ENCODE results near the gene RELL1.

Gene RELL1

DNA sequence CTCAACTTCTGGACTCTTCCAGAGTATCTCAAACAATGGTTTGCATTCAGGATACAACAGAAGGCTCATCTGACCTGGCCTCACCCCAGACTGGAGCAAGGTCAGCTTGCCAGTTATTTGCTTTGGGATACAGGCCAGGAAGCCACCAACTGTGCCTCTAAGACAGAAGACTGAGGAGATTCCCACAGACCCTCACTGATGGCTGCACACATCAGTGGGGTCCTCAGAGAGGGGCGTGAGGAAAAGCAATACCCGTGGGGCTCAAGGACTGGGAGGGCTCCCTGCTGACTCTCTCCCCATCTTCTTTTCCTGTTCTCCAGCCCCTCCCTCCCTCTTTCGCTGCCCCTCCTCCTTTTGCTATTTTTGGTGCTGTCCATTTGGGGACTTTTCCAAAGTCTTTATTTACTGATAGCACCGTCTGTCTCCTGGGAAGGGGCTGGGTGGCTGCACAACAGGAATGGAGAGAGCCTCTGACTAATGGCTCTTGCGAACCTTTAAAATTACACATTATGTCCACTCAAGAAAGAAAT lies 23.2 kb downstream of the RELL1 start:
- POLR2A ChIA-PET, result no interaction called here
- Histone ChIP-seq H3K4me1 (ENCODE audit: control insufficient read depth, insufficient read depth, low read length) (peaks cover 3% of the 10 kb centered on the region), H3K4me3 (ENCODE audit: low read depth, low read length) (no peak overlapping the region), H3K9me3 (ENCODE audit: control insufficient read depth, insufficient read depth, low read depth, low read length) (no peaks in the 10 kb centered on the region), H3K27ac (ENCODE audit: extremely low read depth, low read depth, low read length) (no peak overlapping the region), H3K36me3 (ENCODE audit: control insufficient read depth in 2 of 2, insufficient read depth in 1 of 2, low read length in 2 of 2) (no peaks in the 10 kb centered on the region)
- TF ChIP-seq BCL11A (tag by site-specific recombination; IDR thresholded peaks at IDR 0.05; ENCODE audit: low read depth) (no peak), ZFP37 (tag by site-specific recombination; IDR thresholded peaks at IDR 0.05) (no peak), ZNF48 (tag by site-specific recombination; IDR thresholded peaks at IDR 0.05) (no peak), ZNF837 (tag by site-specific recombination; IDR thresholded peaks at IDR 0.05) (no peak)
- TF ChIP-seq, protein P1, sequence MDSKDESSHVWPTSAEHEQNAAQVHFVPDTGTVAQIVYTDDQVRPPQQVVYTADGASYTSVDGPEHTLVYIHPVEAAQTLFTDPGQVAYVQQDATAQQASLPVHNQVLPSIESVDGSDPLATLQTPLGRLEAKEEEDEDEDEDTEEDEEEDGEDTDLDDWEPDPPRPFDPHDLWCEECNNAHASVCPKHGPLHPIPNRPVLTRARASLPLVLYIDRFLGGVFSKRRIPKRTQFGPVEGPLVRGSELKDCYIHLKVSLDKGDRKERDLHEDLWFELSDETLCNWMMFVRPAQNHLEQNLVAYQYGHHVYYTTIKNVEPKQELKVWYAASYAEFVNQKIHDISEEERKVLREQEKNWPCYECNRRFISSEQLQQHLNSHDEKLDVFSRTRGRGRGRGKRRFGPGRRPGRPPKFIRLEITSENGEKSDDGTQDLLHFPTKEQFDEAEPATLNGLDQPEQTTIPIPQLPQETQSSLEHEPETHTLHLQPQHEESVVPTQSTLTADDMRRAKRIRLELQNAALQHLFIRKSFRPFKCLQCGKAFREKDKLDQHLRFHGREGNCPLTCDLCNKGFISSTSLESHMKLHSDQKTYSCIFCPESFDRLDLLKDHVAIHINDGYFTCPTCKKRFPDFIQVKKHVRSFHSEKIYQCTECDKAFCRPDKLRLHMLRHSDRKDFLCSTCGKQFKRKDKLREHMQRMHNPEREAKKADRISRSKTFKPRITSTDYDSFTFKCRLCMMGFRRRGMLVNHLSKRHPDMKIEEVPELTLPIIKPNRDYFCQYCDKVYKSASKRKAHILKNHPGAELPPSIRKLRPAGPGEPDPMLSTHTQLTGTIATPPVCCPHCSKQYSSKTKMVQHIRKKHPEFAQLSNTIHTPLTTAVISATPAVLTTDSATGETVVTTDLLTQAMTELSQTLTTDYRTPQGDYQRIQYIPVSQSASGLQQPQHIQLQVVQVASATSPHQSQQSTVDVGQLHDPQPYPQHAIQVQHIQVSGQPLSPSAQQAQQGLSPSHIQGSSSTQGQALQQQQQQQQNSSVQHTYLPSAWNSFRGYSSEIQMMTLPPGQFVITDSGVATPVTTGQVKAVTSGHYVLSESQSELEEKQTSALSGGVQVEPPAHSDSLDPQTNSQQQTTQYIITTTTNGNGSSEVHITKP (tag by site-specific recombination; IDR thresholded peaks at IDR 0.05), result peak; percentile 86
- CTCF ChIA-PET, result no interaction called here

DNA sequence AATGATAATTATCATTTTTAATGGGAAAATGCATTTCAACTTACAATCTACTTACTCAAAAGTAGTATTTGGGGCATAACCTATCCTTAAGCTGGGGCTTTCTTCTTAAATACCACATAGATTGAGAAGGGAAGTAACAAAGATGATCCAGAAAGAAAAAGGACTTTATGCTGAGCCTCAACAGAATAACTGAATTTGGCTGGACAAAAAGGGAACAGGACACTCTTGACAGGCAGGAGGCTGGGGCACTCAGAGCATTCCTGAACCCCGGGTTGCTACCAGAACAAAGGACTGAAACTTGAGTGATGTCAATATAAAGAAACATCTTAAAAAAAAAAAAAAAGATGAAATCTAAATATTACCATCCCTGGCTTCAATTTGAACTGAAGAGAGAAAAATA lies 23.9 kb downstream of the RELL1 start:
- Histone ChIP-seq H3K4me1 (ENCODE audit: control insufficient read depth, insufficient read depth, low read length) (peaks cover 3% of the 10 kb centered on the region), H3K27ac (ENCODE audit: extremely low read depth, low read depth, low read length) (no peak overlapping the region), H3K9me3 (ENCODE audit: control insufficient read depth, insufficient read depth, low read depth, low read length) (no peaks in the 10 kb centered on the region), H3K4me3 (ENCODE audit: low read depth, low read length) (no peak overlapping the region), H3K36me3 (ENCODE audit: control insufficient read depth in 2 of 2, insufficient read depth in 1 of 2, low read length in 2 of 2) (no peaks in the 10 kb centered on the region)
- CTCF ChIA-PET, result interaction anchor here (0.6 to 1.8 kb wide), 2 partner anchors 49 to 59 kb away, joined by 3 to 4 read pairs; no protein-coding TSS in a partner anchor
- POLR2A ChIA-PET, result no interaction called here
- TF ChIP-seq ZNF132 (tag by site-specific recombination; IDR thresholded peaks at IDR 0.05; ENCODE audit: borderline replicate concordance), result no peak
- TF ChIP-seq ZNF174 (tag by site-specific recombination; IDR thresholded peaks at IDR 0.05), result no peak
- TF ChIP-seq ZNF138 (tag by site-specific recombination; IDR thresholded peaks at IDR 0.05; ENCODE audit: borderline replicate concordance), result no peak
- TF ChIP-seq, protein P2, sequence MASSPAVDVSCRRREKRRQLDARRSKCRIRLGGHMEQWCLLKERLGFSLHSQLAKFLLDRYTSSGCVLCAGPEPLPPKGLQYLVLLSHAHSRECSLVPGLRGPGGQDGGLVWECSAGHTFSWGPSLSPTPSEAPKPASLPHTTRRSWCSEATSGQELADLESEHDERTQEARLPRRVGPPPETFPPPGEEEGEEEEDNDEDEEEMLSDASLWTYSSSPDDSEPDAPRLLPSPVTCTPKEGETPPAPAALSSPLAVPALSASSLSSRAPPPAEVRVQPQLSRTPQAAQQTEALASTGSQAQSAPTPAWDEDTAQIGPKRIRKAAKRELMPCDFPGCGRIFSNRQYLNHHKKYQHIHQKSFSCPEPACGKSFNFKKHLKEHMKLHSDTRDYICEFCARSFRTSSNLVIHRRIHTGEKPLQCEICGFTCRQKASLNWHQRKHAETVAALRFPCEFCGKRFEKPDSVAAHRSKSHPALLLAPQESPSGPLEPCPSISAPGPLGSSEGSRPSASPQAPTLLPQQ (tag by site-specific recombination; IDR thresholded peaks at IDR 0.05), result no peak
- TF ChIP-seq ZFP69B (tag by site-specific recombination; IDR thresholded peaks at IDR 0.05), result no peak
- TF ChIP-seq ZNF776 (tag by site-specific recombination; IDR thresholded peaks at IDR 0.05; ENCODE audit: borderline replicate concordance), result no peak
- TF ChIP-seq ZSCAN16 (tag by site-specific recombination; IDR thresholded peaks at IDR 0.05), result no peak
- no peak for TF ChIP-seq ZNF548 (tag by site-specific recombination; IDR thresholded peaks at IDR 0.05)
- TF ChIP-seq, protein P3, sequence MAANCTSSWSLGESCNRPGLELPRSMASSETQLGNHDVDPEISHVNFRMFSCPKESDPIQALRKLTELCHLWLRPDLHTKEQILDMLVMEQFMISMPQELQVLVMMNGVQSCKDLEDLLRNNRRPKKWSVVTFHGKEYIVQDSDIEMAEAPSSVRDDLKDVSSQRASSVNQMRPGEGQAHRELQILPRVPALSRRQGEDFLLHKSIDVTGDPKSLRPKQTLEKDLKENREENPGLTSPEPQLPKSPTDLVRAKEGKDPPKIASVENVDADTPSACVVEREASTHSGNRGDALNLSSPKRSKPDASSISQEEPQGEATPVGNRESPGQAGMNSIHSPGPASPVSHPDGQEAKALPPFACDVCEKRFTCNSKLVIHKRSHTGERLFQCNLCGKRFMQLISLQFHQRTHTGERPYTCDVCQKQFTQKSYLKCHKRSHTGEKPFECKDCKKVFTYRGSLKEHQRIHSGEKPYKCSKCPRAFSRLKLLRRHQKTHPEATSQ (tag by site-specific recombination; IDR thresholded peaks at IDR 0.05), result no peak

DNA sequence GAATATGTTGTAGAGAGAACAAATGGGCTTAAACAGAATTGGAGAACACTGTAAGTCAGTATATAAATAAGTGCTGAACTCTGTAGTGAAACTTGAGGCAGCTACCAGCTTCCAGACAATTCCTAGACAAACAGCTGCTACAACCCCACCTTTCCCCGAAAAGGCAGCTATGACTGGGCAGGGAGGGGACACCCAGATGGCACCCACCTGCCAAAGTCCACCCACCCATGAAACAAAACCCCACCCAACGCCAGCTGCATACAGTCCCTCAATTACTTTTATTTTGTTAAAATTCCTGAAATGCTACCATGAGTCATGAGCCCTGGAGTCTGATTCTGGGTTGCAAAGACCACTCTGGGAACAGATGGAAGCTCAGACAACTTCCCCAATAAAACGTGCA lies 24.4 kb downstream of the RELL1 start:
- H3K27ac ChIP-seq (ENCODE audit: extremely low read depth, low read depth, low read length), result no peak overlapping the region
- CTCF ChIA-PET, result interaction anchor here (0.6 to 1.8 kb wide), 2 partner anchors 48 to 59 kb away, joined by 3 to 4 read pairs; no protein-coding TSS in a partner anchor

More for the DNA sequence above, 24.4 kb downstream of the RELL1 start:
- peaks cover 3% of the 10 kb centered on the region for H3K4me1 ChIP-seq (ENCODE audit: control insufficient read depth, insufficient read depth, low read length)
- no peak overlapping the region for H3K4me3 ChIP-seq (ENCODE audit: low read depth, low read length)
- POLR2A ChIA-PET, result no interaction called here
- no peaks in the 10 kb centered on the region for H3K9me3 ChIP-seq (ENCODE audit: control insufficient read depth, insufficient read depth, low read depth, low read length)
- H3K36me3 ChIP-seq (ENCODE audit: control insufficient read depth in 2 of 2, insufficient read depth in 1 of 2, low read length in 2 of 2), result no peaks in the 10 kb centered on the region
- TF ChIP-seq, protein P4, sequence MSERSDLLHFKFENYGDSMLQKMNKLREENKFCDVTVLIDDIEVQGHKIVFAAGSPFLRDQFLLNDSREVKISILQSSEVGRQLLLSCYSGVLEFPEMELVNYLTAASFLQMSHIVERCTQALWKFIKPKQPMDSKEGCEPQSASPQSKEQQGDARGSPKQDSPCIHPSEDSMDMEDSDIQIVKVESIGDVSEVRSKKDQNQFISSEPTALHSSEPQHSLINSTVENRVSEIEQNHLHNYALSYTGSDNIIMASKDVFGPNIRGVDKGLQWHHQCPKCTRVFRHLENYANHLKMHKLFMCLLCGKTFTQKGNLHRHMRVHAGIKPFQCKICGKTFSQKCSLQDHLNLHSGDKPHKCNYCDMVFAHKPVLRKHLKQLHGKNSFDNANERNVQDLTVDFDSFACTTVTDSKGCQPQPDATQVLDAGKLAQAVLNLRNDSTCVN (tag by site-specific recombination; optimal IDR thresholded peaks at IDR 0.05), result no peak
- TF ChIP-seq, protein P5, sequence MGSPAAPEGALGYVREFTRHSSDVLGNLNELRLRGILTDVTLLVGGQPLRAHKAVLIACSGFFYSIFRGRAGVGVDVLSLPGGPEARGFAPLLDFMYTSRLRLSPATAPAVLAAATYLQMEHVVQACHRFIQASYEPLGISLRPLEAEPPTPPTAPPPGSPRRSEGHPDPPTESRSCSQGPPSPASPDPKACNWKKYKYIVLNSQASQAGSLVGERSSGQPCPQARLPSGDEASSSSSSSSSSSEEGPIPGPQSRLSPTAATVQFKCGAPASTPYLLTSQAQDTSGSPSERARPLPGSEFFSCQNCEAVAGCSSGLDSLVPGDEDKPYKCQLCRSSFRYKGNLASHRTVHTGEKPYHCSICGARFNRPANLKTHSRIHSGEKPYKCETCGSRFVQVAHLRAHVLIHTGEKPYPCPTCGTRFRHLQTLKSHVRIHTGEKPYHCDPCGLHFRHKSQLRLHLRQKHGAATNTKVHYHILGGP (tag by site-specific recombination; IDR thresholded peaks at IDR 0.05), result peak; percentile 59; the same call in 1 of the 2 replicates
- peak; percentile 53; the same call in 1 of the 2 replicates for TF ChIP-seq MYNN (tag by site-specific recombination; IDR thresholded peaks at IDR 0.05; ENCODE audit: borderline replicate concordance)
- no peak for TF ChIP-seq ZXDB (tag by site-specific recombination; IDR thresholded peaks at IDR 0.05)
- TF ChIP-seq KLF1 (tag by site-specific recombination; IDR thresholded peaks at IDR 0.05), result peak; percentile 58
